H1 (cell line): ENCODE results near the gene DLK2. TPM values are rescaled to one million over a fixed set of nuclear protein-coding genes. Genes with fewer than 3 reads are reported as not detected.

Experiments used
- CREB1 ChIP-seq: IDR thresholded peaks from 2 replicates; pipeline ENCODE4 v1.6.1; 2012; ENCODE audit warnings: inconsistent platforms
- CTBP2 ChIP-seq: IDR thresholded peaks from 2 replicates; pipeline ENCODE4 v1.7.0; 2011; ENCODE audit warnings: borderline replicate concordance, mild to moderate bottlenecking, moderate library complexity, mixed read lengths, low read length; ENCODE audit not compliant: insufficient read depth, insufficient read length
- EGR1 ChIP-seq: IDR thresholded peaks from 2 replicates; pipeline ENCODE4 v1.6.1; 2011; ENCODE audit warnings: low read depth, low read length, borderline replicate concordance
- FOSL1 ChIP-seq: IDR thresholded peaks from 2 replicates; pipeline ENCODE4 v1.6.1; 2011; ENCODE audit warnings: mild to moderate bottlenecking, low read depth, low read length, moderate library complexity; ENCODE audit not compliant: insufficient read depth
- KDM4A ChIP-seq: IDR thresholded peaks from one replicate; pipeline ENCODE4 v1.7.1; 2012; ENCODE audit warnings: low read depth, mild to moderate bottlenecking, moderate library complexity, low read length, inconsistent platforms; ENCODE audit not compliant: severe bottlenecking
- NRF1 ChIP-seq: IDR thresholded peaks from 2 replicates; pipeline ENCODE4 v1.6.1; 2011; ENCODE audit warnings: mild to moderate bottlenecking, low read depth, low read length, improper control_type of control experiment
- polyA plus RNA-seq, 7 experiments: library from polyadenylated mRNA; depleted of rRNA in 3 of 7; stranded (reverse) in 5 of 7; unstranded in 2 of 7; fragments of >200 nt in 5 of 7; fragments of 200-250 nt in 2 of 7; gene quantifications; 1 replicate in 5 of 7; 2 replicates in 1 of 7; 4 replicates in 1 of 7; pipeline versions ENCODE4 v1.2.1 to v1.2.3, GENCODE V29; 2011 to 2013; ENCODE audit warnings: missing spikeins in 2 of 7, mixed read lengths in 2 of 7
- total RNA-seq: library from RNA; stranded (reverse); fragmentation: NEBNext Ultra II Directional; extraction: Animal tissue kit (Norgen Biotek cat#: 25700); gene quantifications from 2 replicates; pipeline ENCODE4 v1.2.1, GENCODE V29; 2021

Gene DLK2
- total and polyA plus RNA-seq, 2 of the 8 experiments (the other 6 are each of a cell fraction or from before 2014, with no cell fraction given), result 0.37 to 0.80 TPM

DNA sequence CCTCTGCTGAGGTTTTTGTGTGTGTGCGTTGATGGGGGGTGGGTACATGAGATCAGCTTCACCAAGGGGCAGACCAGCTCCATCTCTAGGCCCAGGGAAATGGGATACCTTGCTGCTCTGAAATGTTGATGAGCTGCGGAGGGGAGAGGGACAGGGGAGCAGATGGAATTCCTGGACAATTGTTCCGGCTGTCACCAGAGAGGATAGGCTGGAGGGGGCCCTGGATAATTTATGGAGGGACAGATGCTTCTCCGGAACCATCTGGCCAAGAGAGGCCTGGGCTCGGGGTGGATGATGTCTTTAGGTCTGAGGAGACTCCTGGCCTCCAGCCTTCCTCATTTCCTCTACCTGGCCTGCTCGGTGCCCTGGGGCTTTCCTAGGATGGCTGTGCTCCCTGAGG is 20.2 kb upstream of the DLK2 start (continued):
- TF ChIP-seq EGR1 (no peak), CREB1 (no peak), CTBP2 (no peak), FOSL1 (no peak), NRF1 (no peak), KDM4A (no peak)
